Adipocyte (in vitro differentiated cells): ENCODE results near the gene XRN2.
"Not testable (repeated sequence)": the region's sequence is repeated elsewhere in the genome, so short reads cannot be mapped to it uniquely, and the experiment has no call there.

Source experiments
- DNase-seq: peaks from one replicate; pipeline ENCODE4 v3.0.0-alpha.2; 2015; ENCODE audit warnings: low read depth
- H3K27me3 ChIP-seq: replicated peaks from 2 replicates; pipeline ENCODE4 v1.7.0; 2013; ENCODE audit warnings: mild to moderate bottlenecking, low read length, moderate library complexity; ENCODE audit not compliant: control insufficient read depth, insufficient read depth
- H3K36me3 ChIP-seq: 2 replicates; pipeline ENCODE4 v1.7.0; 2013; ENCODE audit warnings: low read length, mild to moderate bottlenecking, moderate library complexity; ENCODE audit not compliant: control insufficient read depth, insufficient read depth, severe bottlenecking
- H3K4me1 ChIP-seq: 2 replicates; pipeline ENCODE4 v1.7.0; 2013; ENCODE audit warnings: mild to moderate bottlenecking, low read length, moderate library complexity; ENCODE audit not compliant: control insufficient read depth, insufficient read depth
- H3K4me3 ChIP-seq: 2 replicates; pipeline ENCODE4 v1.7.0; 2013; ENCODE audit warnings: mild to moderate bottlenecking, low read length, moderate library complexity
- H3K9ac ChIP-seq: 2 replicates; pipeline ENCODE4 v1.7.0; 2013; ENCODE audit warnings: mild to moderate bottlenecking, low read length, moderate library complexity
- H3K9me3 ChIP-seq: 2 replicates; pipeline ENCODE4 v1.7.0; 2013; ENCODE audit warnings: mild to moderate bottlenecking, low read length, moderate library complexity; ENCODE audit not compliant: control insufficient read depth

XRN2 gene

DNA sequence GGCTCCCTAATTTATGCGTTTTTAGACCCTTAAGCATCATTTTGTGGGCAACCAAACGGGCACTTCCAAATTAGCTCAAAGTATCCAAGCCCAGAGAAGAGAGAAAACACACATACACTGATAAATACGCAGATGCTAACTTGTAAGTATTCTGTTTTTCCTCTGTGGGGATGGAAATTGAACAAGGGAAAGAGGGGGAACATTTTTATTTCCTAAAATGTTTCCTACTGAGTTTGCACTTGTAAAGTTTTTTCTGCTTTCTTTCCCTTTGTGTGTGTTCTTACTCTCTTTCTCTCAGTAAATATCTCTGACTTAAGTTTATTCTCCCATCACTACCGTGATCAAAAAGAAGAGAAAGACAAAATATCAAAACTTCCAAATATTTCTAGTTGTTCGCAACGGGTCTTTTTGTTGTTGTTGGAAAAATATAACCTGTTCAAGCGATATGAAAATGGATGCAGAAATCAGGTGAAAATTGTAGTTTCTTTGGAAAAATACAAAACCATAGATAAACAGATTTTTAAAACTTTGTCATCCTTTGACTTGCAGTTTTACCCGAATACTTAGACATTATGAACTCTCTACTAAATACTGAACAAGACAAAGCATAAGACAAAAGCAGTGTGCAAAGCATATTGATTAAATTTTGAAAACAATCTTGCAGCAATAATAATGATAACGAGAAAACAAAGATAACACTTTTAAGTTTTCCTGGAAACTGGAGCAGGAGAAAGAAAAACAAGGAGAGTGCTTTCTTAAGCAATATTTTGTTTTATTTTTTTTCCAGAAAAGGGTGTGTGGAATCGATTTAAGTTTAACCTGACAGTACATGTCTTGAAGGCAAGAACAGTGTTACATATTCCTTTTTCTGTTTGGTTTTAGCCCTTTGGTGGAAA lies 95.2 kb downstream of the XRN2 start:
- no peak overlapping the region for H3K4me3 ChIP-seq
- no peaks in the 10 kb centered on the region for H3K4me1 ChIP-seq
- H3K9me3 ChIP-seq = no peaks in the 10 kb centered on the region
- no peak overlapping the region for H3K9ac ChIP-seq
- no peak for DNase-seq
- H3K27me3 ChIP-seq = peaks cover 69% of the 10 kb centered on the region
- H3K36me3 ChIP-seq = no peaks in the 10 kb centered on the region

DNA sequence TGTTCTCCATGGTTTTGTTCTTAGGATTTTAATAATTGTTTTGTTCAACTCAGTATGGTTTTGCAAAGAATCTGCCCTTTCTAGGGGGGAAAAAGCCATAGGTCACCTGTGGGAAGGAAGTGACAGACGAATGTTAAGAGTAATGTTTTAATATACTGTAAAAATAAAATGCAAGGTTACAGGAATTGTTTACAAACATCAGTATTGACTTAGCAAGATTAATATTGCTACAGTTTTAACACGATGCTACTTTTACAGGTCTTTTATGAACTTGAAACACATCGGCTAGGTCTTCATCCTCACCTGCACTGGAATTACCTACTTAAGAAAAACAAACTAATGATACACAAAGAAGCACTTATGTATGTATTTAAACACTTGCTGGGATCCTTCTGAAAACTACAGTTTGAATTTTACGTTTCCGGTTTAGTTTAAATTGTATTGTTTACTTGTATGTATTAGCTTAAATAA lies 95.9 kb downstream of the XRN2 start:
- Histone ChIP-seq H3K27me3 (peaks cover 67% of the 10 kb centered on the region), H3K36me3 (no peaks in the 10 kb centered on the region), H3K9me3 (no peaks in the 10 kb centered on the region), H3K4me3 (no peak overlapping the region), H3K4me1 (no peaks in the 10 kb centered on the region), H3K9ac (no peak overlapping the region)
- no peak for DNase-seq

DNA sequence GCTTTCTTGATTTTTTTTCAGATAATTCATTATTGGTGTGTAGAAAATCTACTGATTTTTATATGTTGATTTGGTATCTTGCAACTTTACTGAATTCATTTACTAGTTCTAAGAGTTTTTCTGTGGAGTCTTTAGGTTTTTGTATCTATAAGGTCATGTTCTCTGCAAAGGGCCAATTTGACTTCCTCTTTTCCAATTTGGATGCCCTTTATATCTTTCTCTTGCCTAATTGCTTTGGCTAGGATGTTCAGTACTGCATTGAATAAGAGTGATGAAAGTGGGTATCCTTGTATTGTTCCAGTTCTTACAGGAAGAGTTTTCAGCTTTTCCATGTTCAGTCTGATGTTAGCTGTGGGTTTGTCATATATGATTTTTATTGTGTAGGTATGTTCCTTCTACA lies 108.6 kb downstream of the XRN2 start:
- peaks cover 17% of the 10 kb centered on the region for H3K9me3 ChIP-seq
- no peak for DNase-seq
- H3K36me3 ChIP-seq = no peaks in the 10 kb centered on the region
- H3K4me3 ChIP-seq = no peak overlapping the region
- H3K9ac ChIP-seq = no peak overlapping the region
- H3K27me3 ChIP-seq = no peaks in the 10 kb centered on the region
- H3K4me1 ChIP-seq = no peaks in the 10 kb centered on the region

DNA sequence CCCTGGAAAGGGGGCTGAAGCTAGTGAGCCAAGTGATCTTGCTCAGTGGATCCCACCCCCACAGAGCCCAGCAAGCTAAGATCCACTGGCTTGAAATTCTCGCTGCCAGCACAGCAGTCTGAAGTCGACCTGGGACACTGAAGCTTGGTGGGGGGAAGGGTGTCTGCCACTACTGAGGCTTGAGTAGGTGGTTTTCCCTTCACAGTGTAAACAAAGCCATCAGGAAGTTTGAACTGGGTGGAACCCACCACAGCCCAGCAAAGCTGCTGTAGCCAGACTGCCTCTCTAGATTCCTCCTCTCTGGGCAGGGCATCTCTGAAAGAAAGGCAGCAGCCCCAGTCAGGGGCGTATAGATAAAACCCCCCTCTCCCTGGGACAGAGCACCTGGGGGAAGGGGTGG lies 110.9 kb downstream of the XRN2 start:
- DNase-seq, H3K4me3 ChIP-seq, H3K4me1 ChIP-seq, H3K27me3 ChIP-seq, H3K36me3 ChIP-seq, H3K9ac ChIP-seq: not testable (repeated sequence)
- peaks cover 17% of the 10 kb centered on the region for H3K9me3 ChIP-seq

DNA sequence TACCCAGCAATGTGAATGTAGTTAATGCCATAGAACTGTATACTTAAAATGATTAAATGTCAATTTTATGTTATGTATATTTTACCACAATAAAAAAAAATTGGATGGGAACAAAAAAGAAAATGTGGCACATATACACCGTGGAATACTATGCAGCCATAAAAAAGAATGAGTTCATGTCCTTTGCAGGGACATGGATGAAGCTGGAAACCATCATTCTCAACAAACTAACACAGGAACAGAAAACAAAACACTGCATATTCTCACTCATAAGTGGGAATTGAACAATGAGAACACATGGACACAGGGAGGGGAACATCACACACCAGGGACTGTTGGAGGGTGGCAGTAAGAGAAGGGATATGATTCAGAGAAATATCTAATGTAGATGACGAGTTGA lies 116.0 kb downstream of the XRN2 start:
- H3K9me3 ChIP-seq = peaks cover 14% of the 10 kb centered on the region
- H3K36me3 ChIP-seq, H3K4me3 ChIP-seq, H3K4me1 ChIP-seq, DNase-seq, H3K27me3 ChIP-seq, H3K9ac ChIP-seq: not testable (repeated sequence)

DNA sequence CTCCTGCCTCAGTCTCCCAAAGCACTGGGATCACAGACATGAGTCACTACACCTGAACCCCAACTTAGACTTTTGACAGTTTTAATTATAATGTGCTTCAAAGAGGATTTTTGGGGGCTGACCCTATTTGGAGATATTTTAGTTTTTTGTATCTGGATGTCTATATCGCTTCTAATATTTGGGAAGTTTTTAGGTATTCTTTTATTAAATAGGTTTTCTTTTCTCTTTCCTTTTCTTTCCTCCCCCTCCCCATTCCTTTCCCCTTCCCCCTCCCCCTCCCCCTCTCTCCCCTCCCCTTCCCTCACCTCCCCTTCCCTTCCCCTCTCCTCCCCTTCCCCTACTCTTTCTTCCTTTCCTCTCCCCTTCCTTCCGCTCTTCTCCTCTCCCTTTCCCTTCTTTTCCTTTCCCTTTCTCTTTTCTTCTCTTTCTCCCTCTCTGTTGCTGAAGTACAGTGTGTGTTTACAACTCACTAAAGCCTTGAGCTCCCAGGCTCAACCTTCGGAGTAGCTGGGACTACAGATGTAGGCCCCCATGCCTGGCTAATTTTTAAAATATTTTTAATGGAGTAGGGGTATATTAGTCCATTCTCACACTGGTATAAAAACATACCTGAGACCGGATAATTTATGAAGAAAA lies 118.6 kb downstream of the XRN2 start:
- Histone ChIP-seq H3K4me3 (no peak overlapping the region), H3K9me3 (peaks cover 29% of the 10 kb centered on the region), H3K27me3 (no peaks in the 10 kb centered on the region), H3K36me3 (no peaks in the 10 kb centered on the region), H3K4me1 (no peaks in the 10 kb centered on the region), H3K9ac (no peak overlapping the region)
- no peak for DNase-seq

DNA sequence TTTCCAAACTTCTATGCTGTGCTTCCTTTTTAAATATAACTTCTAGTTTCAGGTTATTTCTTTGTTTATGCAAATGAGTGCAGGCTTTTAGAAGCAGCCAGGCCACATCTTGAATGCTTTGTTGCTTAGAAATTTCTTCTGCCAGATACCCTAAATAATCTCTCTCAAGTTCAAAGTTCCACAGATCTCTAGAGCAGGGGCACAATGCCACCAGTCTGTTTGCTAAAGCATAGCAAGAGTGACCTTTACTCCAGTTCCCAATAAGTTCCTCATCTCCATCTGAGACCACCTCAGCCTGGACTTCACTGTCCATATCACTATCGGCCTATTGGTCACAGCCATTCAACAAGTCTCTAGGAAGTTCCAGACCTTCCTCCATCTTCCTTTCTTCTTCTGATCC lies 120.6 kb downstream of the XRN2 start:
- H3K4me3 ChIP-seq, DNase-seq, H3K27me3 ChIP-seq, H3K36me3 ChIP-seq, H3K9ac ChIP-seq, H3K4me1 ChIP-seq: not testable (repeated sequence)
- peaks cover 29% of the 10 kb centered on the region for H3K9me3 ChIP-seq

DNA sequence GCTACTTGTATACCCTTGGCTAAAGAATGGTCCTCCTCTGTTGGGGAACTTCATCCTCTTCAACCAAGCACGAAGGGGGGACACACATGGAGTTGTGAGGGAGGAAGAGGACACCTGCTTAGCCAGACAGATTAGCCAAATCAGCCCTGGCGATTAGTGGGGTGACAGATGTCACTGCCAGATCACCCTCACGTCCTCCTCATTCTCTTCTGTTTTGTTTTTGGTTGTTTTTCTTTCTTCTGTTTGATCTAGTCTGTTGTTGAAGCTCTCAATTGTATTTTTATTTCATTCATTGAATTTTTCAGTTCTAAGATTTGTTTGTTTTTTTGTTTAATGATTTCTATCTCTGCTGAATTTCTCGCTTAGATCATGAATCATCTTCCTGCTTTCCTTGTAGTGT lies 121.7 kb downstream of the XRN2 start:
- Histone ChIP-seq H3K9me3 (peaks cover 29% of the 10 kb centered on the region), H3K27me3 (no peaks in the 10 kb centered on the region), H3K36me3 (no peaks in the 10 kb centered on the region), H3K4me3 (no peak overlapping the region), H3K9ac (no peak overlapping the region), H3K4me1 (no peaks in the 10 kb centered on the region)
- no peak for DNase-seq

DNA sequence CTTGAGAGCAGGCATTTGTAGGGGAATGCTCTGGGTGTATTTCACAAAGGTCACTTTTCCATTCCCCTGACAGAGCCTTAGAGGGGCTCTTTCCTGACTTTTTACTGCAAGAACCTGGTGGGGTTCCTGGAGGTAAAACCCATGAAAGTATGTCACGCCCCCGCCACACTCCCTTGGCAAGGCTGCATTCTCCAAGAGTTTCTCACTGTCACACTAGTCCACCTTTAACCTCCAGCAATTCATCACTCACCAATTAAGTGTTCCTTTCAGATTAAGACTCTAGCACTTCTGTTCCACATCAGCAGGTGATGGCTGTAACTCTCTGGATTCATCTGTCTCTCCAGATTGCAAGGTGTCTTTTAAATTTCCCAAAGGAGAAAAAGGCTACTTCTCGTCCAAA lies 126.9 kb downstream of the XRN2 start:
- no peak overlapping the region for H3K9ac ChIP-seq
- no peak for DNase-seq
- no peak overlapping the region for H3K4me3 ChIP-seq
- no peaks in the 10 kb centered on the region for H3K4me1 ChIP-seq
- H3K36me3 ChIP-seq = no peaks in the 10 kb centered on the region
- peaks cover 7% of the 10 kb centered on the region for H3K9me3 ChIP-seq
- no peaks in the 10 kb centered on the region for H3K27me3 ChIP-seq

DNA sequence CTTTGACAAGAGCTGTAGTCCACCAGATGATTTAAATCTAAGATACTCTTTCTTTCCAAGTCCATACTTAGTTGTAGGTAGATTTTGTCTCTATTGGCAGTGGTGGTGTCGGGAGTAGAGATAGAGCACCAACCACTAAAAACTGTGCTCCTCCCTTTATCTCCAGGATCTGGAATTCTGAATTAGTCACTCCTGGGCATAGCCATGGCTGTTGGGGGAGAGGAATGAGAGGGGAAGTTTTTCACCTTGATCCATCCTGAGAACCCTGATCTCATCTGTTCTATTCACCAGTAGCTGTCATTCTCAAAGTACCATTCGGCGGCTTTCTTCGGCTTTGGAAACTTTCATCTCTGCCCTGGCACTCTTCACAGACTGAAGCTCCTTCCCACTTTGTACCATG lies 129.8 kb downstream of the XRN2 start:
- no peak for DNase-seq
- no peak overlapping the region for H3K9ac ChIP-seq
- H3K4me1 ChIP-seq = peaks cover 4% of the 10 kb centered on the region

DNA sequence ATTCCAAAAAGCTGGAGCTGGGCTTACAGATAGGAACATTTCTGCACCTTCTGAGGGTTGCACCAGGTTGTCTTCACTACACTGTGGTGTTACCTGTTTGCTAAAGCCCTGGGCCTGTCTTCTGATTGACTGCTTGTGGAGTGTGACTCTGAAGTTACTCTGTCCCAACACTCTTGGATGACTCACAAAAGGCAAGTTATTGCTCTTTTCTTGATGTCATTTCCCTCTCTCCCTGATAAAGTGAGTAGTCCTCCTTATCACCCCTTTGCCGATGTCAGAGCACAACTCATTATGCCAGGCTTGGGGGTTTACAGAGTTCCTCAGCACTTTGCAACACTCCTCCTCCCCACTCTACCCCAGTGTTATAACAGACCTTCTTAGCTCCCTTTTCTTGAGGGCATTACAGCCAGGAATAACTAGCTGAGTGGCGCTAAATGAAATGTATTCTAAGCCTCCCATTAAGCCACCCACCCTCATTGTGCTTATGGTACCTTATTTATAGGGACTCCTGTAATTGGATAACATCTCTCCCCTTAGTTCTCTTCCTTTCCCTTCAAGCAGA lies 130.3 kb downstream of the XRN2 start:
- no peaks in the 10 kb centered on the region for H3K27me3 ChIP-seq
- H3K9me3 ChIP-seq = no peaks in the 10 kb centered on the region
- H3K4me3 ChIP-seq = no peak overlapping the region
- H3K4me1 ChIP-seq = peaks cover 4% of the 10 kb centered on the region
- H3K36me3 ChIP-seq = no peaks in the 10 kb centered on the region
- no peak overlapping the region for H3K9ac ChIP-seq
- DNase-seq = no peak

More for the DNA sequence above, 129.8 kb downstream of the XRN2 start:
- Histone ChIP-seq H3K27me3 (no peaks in the 10 kb centered on the region), H3K36me3 (no peaks in the 10 kb centered on the region), H3K9me3 (no peaks in the 10 kb centered on the region), H3K4me3 (no peak overlapping the region)
